Left ventricle myocardium inferior (tissue), 1 donor: ENCODE results near the gene NEO1. TPM values are rescaled to one million over a fixed set of nuclear protein-coding genes. Genes with fewer than 3 reads are reported as not detected.
A peak's percentile ranks its signal among the peaks of the same experiment; 100 is the strongest.

Source experiments
- DNase-seq: peaks from one replicate; pipeline ENCODE4 v3.0.0-alpha.2; 2020
- H3K27ac ChIP-seq: fragments of 200-600 bp; replicated peaks from 2 replicates; pipeline ENCODE4 v1.8.0; 2021
- H3K27me3 ChIP-seq: fragments of 200-600 bp; 2 replicates; pipeline ENCODE4 v1.8.0; 2021; ENCODE audit warnings: low read depth
- H3K36me3 ChIP-seq: fragments of 200-600 bp; 2 replicates; pipeline ENCODE4 v1.8.0; 2021
- H3K4me1 ChIP-seq: fragments of 200-600 bp; 2 replicates; pipeline ENCODE4 v1.8.0; 2021
- H3K4me3 ChIP-seq: fragments of 200-600 bp; 2 replicates; pipeline ENCODE4 v1.8.0; 2021; ENCODE audit warnings: mild to moderate bottlenecking, moderate library complexity
- H3K9me3 ChIP-seq: fragments of 200-600 bp; replicated peaks from 2 replicates; pipeline ENCODE4 v1.8.0; 2021
- CTCF ChIP-seq: fragments of 200-600 bp; IDR thresholded peaks from 2 replicates; pipeline ENCODE4 v1.8.0; 2021; ENCODE audit warnings: antibody characterized with exemption, mild to moderate bottlenecking, borderline replicate concordance
- intact Hi-C: fragments of 100-400 bp; cut with micrococcal nuclease; formaldehyde crosslinking; loops from one replicate; pipeline ENCODE4 v1.11.0; 2022
- total RNA-seq: library from RNA; stranded (reverse); fragmentation: NEBNext Ultra II Directional; extraction: Animal tissue kit (Norgen Biotek cat#: 25700); gene quantifications from one replicate; pipeline ENCODE4 v1.2.1, GENCODE V29; 2021
- donor health status: DM: no; HTN: yes; CAD: no; lungs with severe emphysema.

The NEO1 gene
- total RNA-seq, 1 donor from 2014 or later = 9.0 TPM

- Histone ChIP-seq H3K27me3 (peaks cover 7% of the 10 kb centered on the region), H3K4me1 (peaks cover 26% of the 10 kb centered on the region), H3K36me3 (no peaks in the 10 kb centered on the region), H3K27ac (peak overlapping the region; percentile 98), H3K9me3 (no peaks in the 10 kb centered on the region), H3K4me3 (peak overlapping the region; percentile 89)
- no peak for TF ChIP-seq CTCF
- DNase-seq = no peak
- intact Hi-C loops = no loop called here
These were observed 1.5 kb upstream of the NEO1 start for GRCh38 chr15:73050561-73051295.

- H3K27ac ChIP-seq = peak overlapping the region; percentile 98
These were observed 864 bp upstream of the NEO1 start for GRCh38 chr15:73051391-73051806.

GRCh38 chr15:73052653-73053397 lies 562 bp downstream of the NEO1 start:
- peak; percentile 29 for DNase-seq
- intact Hi-C loops = no loop called here
- H3K27ac ChIP-seq = peak overlapping the region; percentile 98
- no peaks in the 10 kb centered on the region for H3K9me3 ChIP-seq
- H3K4me1 ChIP-seq = peaks cover 26% of the 10 kb centered on the region
- no peaks in the 10 kb centered on the region for H3K36me3 ChIP-seq
- no peaks in the 10 kb centered on the region for H3K27me3 ChIP-seq
- H3K4me3 ChIP-seq = peak overlapping the region; percentile 89
- peak; percentile 48 for TF ChIP-seq CTCF

More at GRCh38 chr15:73051391-73051806, 864 bp upstream of the NEO1 start:
- Histone ChIP-seq H3K27me3 (peaks cover 7% of the 10 kb centered on the region), H3K9me3 (no peaks in the 10 kb centered on the region), H3K4me1 (peaks cover 26% of the 10 kb centered on the region), H3K36me3 (no peaks in the 10 kb centered on the region), H3K4me3 (peak overlapping the region; percentile 89)
- intact Hi-C loops = no loop called here
- TF ChIP-seq CTCF = no peak
- peak; percentile 62 for DNase-seq

GRCh38 chr15:73053398-73053723 lies 1.1 kb downstream of the NEO1 start:
- Histone ChIP-seq H3K27me3 (no peaks in the 10 kb centered on the region), H3K27ac (peak overlapping the region; percentile 98), H3K4me3 (peak overlapping the region; percentile 89), H3K36me3 (no peaks in the 10 kb centered on the region), H3K4me1 (peaks cover 26% of the 10 kb centered on the region), H3K9me3 (no peaks in the 10 kb centered on the region)
- intact Hi-C loops = no loop called here
- TF ChIP-seq CTCF = no peak
- no peak for DNase-seq

GRCh38 chr15:73054417-73054953 lies 2.2 kb downstream of the NEO1 start:
- DNase-seq = no peak
- Histone ChIP-seq H3K27me3 (no peaks in the 10 kb centered on the region), H3K27ac (no peak overlapping the region), H3K4me3 (no peak overlapping the region), H3K4me1 (peaks cover 26% of the 10 kb centered on the region), H3K36me3 (no peaks in the 10 kb centered on the region), H3K9me3 (no peaks in the 10 kb centered on the region)
- intact Hi-C loops = no loop called here
- TF ChIP-seq CTCF = no peak
